GM12878 (cell line): ENCODE measurements around the gene OTOGL. TPM values are rescaled to one million over a fixed set of nuclear protein-coding genes. Genes with fewer than 3 reads are reported as not detected.

ENCODE experiments used
- ATAC-seq: fragments of 200-7000 bp; cut with Tn5 transposase; 3 replicates; pipeline ENCODE4 v1.9.1; 2020; ENCODE audit warnings: mild to moderate bottlenecking, moderate library complexity
- BruUV-seq: library from RNA; stranded (reverse); fragments of 400-500 nt; replicated peaks from 2 replicates; lab custom pipeline; 2021; lab: Mats Ljungman, UMichigan
- CTCF ChIA-PET: fragments of 300-600 bp; sonication (Branson Sonifier 250); formaldehyde crosslinking; extraction: SDS; loops from one replicate; lab custom pipeline; 2021; ENCODE audit warnings: inconsistent platforms; lab: Yijun Ruan, JAX
- POLR2A ChIA-PET: fragments of 350-600 bp; formaldehyde crosslinking; extraction: SDS; loops from one replicate; lab custom pipeline; 2021; ENCODE audit warnings: inconsistent platforms; lab: Charles Lee
- RAD21 ChIA-PET: fragments of 300-600 bp; sonication (Branson Sonifier 250); formaldehyde crosslinking; loops from one replicate; lab custom pipeline; 2023; ENCODE audit warnings: antibody characterized with exemption; ENCODE audit not compliant: unreplicated experiment; lab: Charles Lee
- SMC1A ChIA-PET: fragments of 300-600 bp; sonication (Branson Sonifier 250); formaldehyde crosslinking; loops from one replicate; lab custom pipeline; 2023; ENCODE audit not compliant: unreplicated experiment, uncharacterized antibody; lab: Charles Lee
- DNase-seq: peaks from one replicate; pipeline ENCODE4 v3.0.0-alpha.2; 2011; ENCODE audit warnings: low read depth, low spot score
- FAIRE-seq: peaks from 3 replicates; lab custom pipeline; 2011; peaks lifted over from hg19 to GRCh38; lab: Jason Lieb, UNC
- H2AFZ ChIP-seq: 2 replicates; pipeline ENCODE4 v1.6.0; 2011; ENCODE audit warnings: low read depth, low read length, control low read depth; ENCODE audit not compliant: control insufficient read depth
- H3K27ac ChIP-seq: 2 replicates; pipeline ENCODE4 v1.5.1; 2011; ENCODE audit warnings: control low read depth; ENCODE audit not compliant: control insufficient read depth, insufficient read depth
- H3K27me3 ChIP-seq, 2 experiments: replicated peaks in 1 of 2; 2 replicates each; pipeline versions ENCODE4 v1.6.0 to v1.6.1; 2011; ENCODE audit warnings: low read length in 1 of 2; ENCODE audit not compliant: control insufficient read depth in 2 of 2, insufficient read depth in 2 of 2
- H3K36me3 ChIP-seq, 2 experiments: 2 replicates each; pipeline ENCODE4 v1.5.1; 2011; ENCODE audit warnings: low read length in 1 of 2; ENCODE audit not compliant: control insufficient read depth in 2 of 2, insufficient read depth in 2 of 2
- H3K4me1 ChIP-seq: 2 replicates; pipeline ENCODE4 v1.6.1; 2011; ENCODE audit warnings: mild to moderate bottlenecking, low read length, moderate library complexity, mixed read lengths; ENCODE audit not compliant: control insufficient read depth, insufficient read depth
- H3K4me2 ChIP-seq: 2 replicates; pipeline ENCODE4 v1.6.0; 2011; ENCODE audit warnings: control low read depth; ENCODE audit not compliant: control insufficient read depth, insufficient read depth
- H3K4me3 ChIP-seq: fragments of 200-600 bp; sonication (generic); 2 replicates; pipeline ENCODE4 v1.5.1; 2016
- H3K79me2 ChIP-seq: 2 replicates; pipeline ENCODE4 v1.6.0; 2011; ENCODE audit warnings: low read length; ENCODE audit not compliant: control insufficient read depth, insufficient read depth
- H3K9ac ChIP-seq: 2 replicates; pipeline ENCODE4 v1.8.0; 2011; ENCODE audit warnings: low read length, control low read depth, mixed read lengths; ENCODE audit not compliant: control insufficient read depth, insufficient read depth
- H3K9me3 ChIP-seq: replicated peaks from 3 replicates; pipeline ENCODE4 v1.5.1; 2011; ENCODE audit warnings: mild to moderate bottlenecking, low read length; ENCODE audit not compliant: control insufficient read depth, insufficient read depth
- H4K20me1 ChIP-seq: 2 replicates; pipeline ENCODE4 v1.6.0; 2011; ENCODE audit not compliant: control insufficient read depth, insufficient read depth
- CHD1 ChIP-seq: IDR thresholded peaks from 2 replicates; pipeline ENCODE4 v1.6.1; 2012; ENCODE audit warnings: low read depth, low read length, improper control_type of control experiment
- CHD4 ChIP-seq: fragments of 200-600 bp; sonication (generic); IDR thresholded peaks from 2 replicates; pipeline ENCODE4 v1.6.1; 2016; ENCODE audit warnings: mild to moderate bottlenecking
- EZH2 ChIP-seq: IDR thresholded peaks from 2 replicates; pipeline ENCODE4 v1.6.1; 2012; ENCODE audit warnings: low read depth, mild to moderate bottlenecking, control low read depth, inconsistent platforms, low read length, borderline replicate concordance; ENCODE audit not compliant: control insufficient read depth
- FOXM1 ChIP-seq: IDR thresholded peaks from 2 replicates; pipeline ENCODE4 v1.6.1; 2012; ENCODE audit warnings: low read depth, mild to moderate bottlenecking, inconsistent platforms, low read length, moderate library complexity
- JUNB ChIP-seq: IDR thresholded peaks from 2 replicates; pipeline ENCODE4 v1.6.1; 2016; ENCODE audit warnings: antibody characterized with exemption, mild to moderate bottlenecking
- MTA3 ChIP-seq: IDR thresholded peaks from 2 replicates; pipeline ENCODE4 v1.6.1; 2012; ENCODE audit warnings: low read length, inconsistent platforms, borderline replicate concordance
- MXI1 ChIP-seq: fragments of 150-350 bp; IDR thresholded peaks from 2 replicates; pipeline ENCODE4 v1.6.1; 2011; ENCODE audit warnings: low read depth, mild to moderate bottlenecking, inconsistent platforms, low read length, improper control_type of control experiment
- MYB ChIP-seq: fragments of 150-350 bp; IDR thresholded peaks from 2 replicates; pipeline ENCODE4 v1.6.1; 2014; ENCODE audit warnings: mild to moderate bottlenecking, low read depth, low read length, borderline replicate concordance
- NFIC ChIP-seq: IDR thresholded peaks from 2 replicates; pipeline ENCODE4 v1.6.1; 2012; ENCODE audit warnings: low read depth, mild to moderate bottlenecking, inconsistent platforms, low read length, moderate library complexity
- POLR2A ChIP-seq: IDR thresholded peaks from 2 replicates; pipeline ENCODE4 v1.6.1; 2011; ENCODE audit warnings: low read depth, mild to moderate bottlenecking, low read length
- RUNX3 ChIP-seq: IDR thresholded peaks from 2 replicates; pipeline ENCODE4 v1.6.1; 2012; ENCODE audit warnings: low read length, inconsistent platforms
- SMC3 ChIP-seq: IDR thresholded peaks from 2 replicates; pipeline ENCODE4 v1.6.1; 2011; ENCODE audit warnings: low read length, improper control_type of control experiment, borderline replicate concordance
- SP1 ChIP-seq: IDR thresholded peaks from one replicate; pipeline ENCODE4 v1.6.1; 2011; ENCODE audit warnings: low read depth, low read length
- SPI1 ChIP-seq: IDR thresholded peaks from 2 replicates; pipeline ENCODE4 v1.6.1; 2011; ENCODE audit warnings: low read depth, mild to moderate bottlenecking, low read length, moderate library complexity, borderline replicate concordance; ENCODE audit not compliant: insufficient read depth
- SUPT20H ChIP-seq: IDR thresholded peaks from 2 replicates; pipeline ENCODE4 v1.6.1; 2011; ENCODE audit warnings: low read depth, mild to moderate bottlenecking, low read length, moderate library complexity, borderline replicate concordance; ENCODE audit not compliant: control insufficient read depth
- whole genome bisulfite sequencing: methylation state at CpG from one replicate; pipeline ENCODE4 v1.1.6; 2016; ENCODE audit warnings: low lambda C conversion rate; ENCODE audit not compliant: insufficient replicate concordance, insufficient coverage; ENCODE audit errors: missing lambda C conversion rate; 5-methylcytosine and 5-hydroxymethylcytosine counted together
- in situ Hi-C: fragments of 300-500 bp; cut with MboI; formaldehyde crosslinking; loops from 9 replicates; pipeline ENCODE4 v1.14.3; 2018; ENCODE audit warnings: mixed read lengths
- intact Hi-C: fragments of 100-400 bp; cut with micrococcal nuclease; formaldehyde crosslinking; loops from one replicate; pipeline ENCODE4 v1.14.2; 2022; ENCODE audit not compliant: unreplicated experiment
- polyA plus RNA-seq, 11 experiments: library from polyadenylated mRNA; depleted of rRNA in 4 of 11; unstranded in 6 of 11; stranded (reverse) in 5 of 11; fragments of >200 nt; fragmentation: Nextera tagmentation in 4 of 11; fragmentation: Illumina TruSeq in 1 of 11; extraction: Ambion mirVana in 4 of 11; extraction: Trizol in 1 of 11; gene quantifications; 1 replicate in 1 of 11; 2 replicates in 10 of 11; pipeline versions ENCODE4 v1.2.1 to v1.2.3, GENCODE V29; 2011 to 2016; ENCODE audit warnings: inconsistent platforms in 2 of 11, missing spikeins in 2 of 11, low read depth in 1 of 11
- total RNA-seq, 4 experiments: library from RNA; depleted of rRNA in 3 of 4; stranded (reverse); fragments of >200 nt in 3 of 4; fragmentation: Illumina TruSeq in 1 of 4; extraction: Trizol in 1 of 4; gene quantifications; 2 replicates each; pipeline versions ENCODE4 v1.2.1 to v1.2.3, GENCODE V29; 2013 to 2021
- TF ChIP-seq, protein P1 (sequence below): fragments of 450-650 bp; IDR thresholded peaks from 2 replicates; pipeline ENCODE4 v1.6.1; 2017; ENCODE audit warnings: mild to moderate bottlenecking, moderate library complexity

OTOGL gene
- total and polyA plus RNA-seq, 10 of the 15 experiments (the other 5 are each of a cell fraction or from before 2014, with no cell fraction given), result 0.04 to 3.7 (median 0.27) TPM

DNA sequence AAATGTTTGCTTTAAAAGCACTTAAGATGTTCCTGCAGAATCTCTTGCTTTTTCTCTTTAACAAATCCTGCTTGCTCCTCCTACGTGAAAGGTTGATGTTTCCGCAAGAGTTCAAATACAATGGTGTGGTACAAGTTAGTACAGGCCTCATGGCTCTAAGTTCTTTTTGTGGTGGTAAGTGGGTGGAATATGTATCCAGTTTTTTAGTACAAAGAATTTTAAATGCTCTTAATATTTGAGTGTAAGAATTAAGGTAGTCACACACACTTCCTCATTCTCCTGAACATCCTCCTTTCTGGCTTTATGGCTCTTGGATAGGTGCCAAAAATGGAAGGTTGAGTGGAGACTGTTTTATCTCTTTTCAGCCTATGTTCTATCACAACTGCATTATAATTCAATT lies 1.8 kb downstream of the OTOGL start (continued):
- no peak for TF ChIP-seq FOXM1
- TF ChIP-seq SPI1, result no peak

DNA sequence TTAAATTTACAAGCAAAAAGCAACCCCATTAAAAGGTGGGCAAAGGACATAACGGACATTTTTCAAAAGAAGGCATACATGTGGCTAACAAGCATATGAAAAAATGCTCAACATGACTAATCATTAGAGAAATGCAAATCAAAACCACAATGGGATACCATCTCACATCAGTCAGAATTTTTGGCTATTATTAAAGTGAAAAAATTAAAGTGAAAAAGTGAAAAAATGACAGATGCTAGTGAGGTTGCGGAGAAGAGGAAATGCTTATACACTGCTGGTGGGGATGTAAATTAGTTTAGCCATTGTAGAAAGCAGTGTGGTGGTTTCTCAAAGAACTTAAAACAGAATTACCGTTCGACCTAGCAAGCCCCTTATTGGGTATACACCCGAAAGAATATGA lies 7.9 kb downstream of the OTOGL start:
- ChIA-PET CTCF (no interaction called here), POLR2A (no interaction called here), RAD21 (no interaction called here), SMC1A (no interaction called here)
- H3K27me3 ChIP-seq, result no peaks in the 10 kb centered on the region; a peak in 1 of 4 replicates
- DNase-seq, result peak; percentile 26
- no peak overlapping the region for H3K27ac ChIP-seq
- no peaks in the 10 kb centered on the region for H4K20me1 ChIP-seq
- H3K9ac ChIP-seq, result no peak overlapping the region
- no peaks in the 10 kb centered on the region for H3K4me1 ChIP-seq
- no peak overlapping the region for H2AFZ ChIP-seq
- no peak for FAIRE-seq
- TF ChIP-seq MYB (no peak), MXI1 (no peak), RUNX3 (0 out of 2 replicates have a peak, but pooled peaks have one; percentile 8), JUNB (no peak)
- no peaks in the 10 kb centered on the region for H3K79me2 ChIP-seq
- no peaks in the 10 kb centered on the region for H3K9me3 ChIP-seq
- WGBS, result 24% methylated on average over 5 of the region's 5 CpGs
- in situ Hi-C loops (no loop called here), intact Hi-C loops (no loop called here)
- no TSS peak for BruUV-seq
- no peak overlapping the region for H3K4me2 ChIP-seq
- no peak overlapping the region for H3K4me3 ChIP-seq
- no peaks in the 10 kb centered on the region for H3K36me3 ChIP-seq
- peak; percentile 69 for ATAC-seq

DNA sequence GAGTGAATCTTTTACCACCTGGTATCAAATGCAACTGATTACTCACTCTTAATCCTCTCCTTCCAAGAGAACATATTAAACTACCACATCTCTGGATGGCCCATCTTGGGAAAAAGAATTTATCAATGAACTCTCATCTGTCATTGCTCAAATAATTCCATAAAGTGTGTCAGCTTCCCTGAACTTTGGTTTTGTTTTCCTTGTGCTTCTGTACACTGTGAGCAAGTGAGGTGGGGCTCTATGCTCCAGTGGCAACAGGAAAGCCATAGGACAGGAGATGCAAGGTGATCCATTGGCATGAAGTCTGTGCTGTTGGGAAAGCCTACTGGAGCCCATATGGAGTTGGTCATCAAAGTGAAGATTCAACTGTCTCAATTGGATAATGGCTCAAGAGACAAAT lies 17.4 kb downstream of the OTOGL start:
- in situ Hi-C loops, result no loop called here
- BruUV-seq, result no TSS peak
- Histone ChIP-seq H3K36me3 (no peaks in the 10 kb centered on the region), H3K27ac (no peak overlapping the region), H4K20me1 (no peaks in the 10 kb centered on the region), H3K4me3 (no peak overlapping the region), H3K27me3 (no peaks in the 10 kb centered on the region), H3K9ac (no peak overlapping the region), H3K9me3 (no peaks in the 10 kb centered on the region), H3K79me2 (no peaks in the 10 kb centered on the region), H2AFZ (no peak overlapping the region), H3K4me2 (no peak overlapping the region), H3K4me1 (no peaks in the 10 kb centered on the region)
- intact Hi-C loops, result no loop called here
- ATAC-seq (no peak), DNase-seq (no peak), FAIRE-seq (no peak)
- ChIA-PET RAD21 (no interaction called here), SMC1A (no interaction called here), POLR2A (interaction anchor here (0.6 kb wide), 1 partner anchor 731 kb away, joined by 3 read pairs; no protein-coding TSS in a partner anchor), CTCF (no interaction called here)
- TF ChIP-seq POLR2A (no peak), SMC3 (no peak), SP1 (no peak), NFIC (no peak), MTA3 (no peak), CHD4 (no peak), CHD1 (no peak), SUPT20H (no peak), EZH2 (no peak)
- TF ChIP-seq, protein P1, sequence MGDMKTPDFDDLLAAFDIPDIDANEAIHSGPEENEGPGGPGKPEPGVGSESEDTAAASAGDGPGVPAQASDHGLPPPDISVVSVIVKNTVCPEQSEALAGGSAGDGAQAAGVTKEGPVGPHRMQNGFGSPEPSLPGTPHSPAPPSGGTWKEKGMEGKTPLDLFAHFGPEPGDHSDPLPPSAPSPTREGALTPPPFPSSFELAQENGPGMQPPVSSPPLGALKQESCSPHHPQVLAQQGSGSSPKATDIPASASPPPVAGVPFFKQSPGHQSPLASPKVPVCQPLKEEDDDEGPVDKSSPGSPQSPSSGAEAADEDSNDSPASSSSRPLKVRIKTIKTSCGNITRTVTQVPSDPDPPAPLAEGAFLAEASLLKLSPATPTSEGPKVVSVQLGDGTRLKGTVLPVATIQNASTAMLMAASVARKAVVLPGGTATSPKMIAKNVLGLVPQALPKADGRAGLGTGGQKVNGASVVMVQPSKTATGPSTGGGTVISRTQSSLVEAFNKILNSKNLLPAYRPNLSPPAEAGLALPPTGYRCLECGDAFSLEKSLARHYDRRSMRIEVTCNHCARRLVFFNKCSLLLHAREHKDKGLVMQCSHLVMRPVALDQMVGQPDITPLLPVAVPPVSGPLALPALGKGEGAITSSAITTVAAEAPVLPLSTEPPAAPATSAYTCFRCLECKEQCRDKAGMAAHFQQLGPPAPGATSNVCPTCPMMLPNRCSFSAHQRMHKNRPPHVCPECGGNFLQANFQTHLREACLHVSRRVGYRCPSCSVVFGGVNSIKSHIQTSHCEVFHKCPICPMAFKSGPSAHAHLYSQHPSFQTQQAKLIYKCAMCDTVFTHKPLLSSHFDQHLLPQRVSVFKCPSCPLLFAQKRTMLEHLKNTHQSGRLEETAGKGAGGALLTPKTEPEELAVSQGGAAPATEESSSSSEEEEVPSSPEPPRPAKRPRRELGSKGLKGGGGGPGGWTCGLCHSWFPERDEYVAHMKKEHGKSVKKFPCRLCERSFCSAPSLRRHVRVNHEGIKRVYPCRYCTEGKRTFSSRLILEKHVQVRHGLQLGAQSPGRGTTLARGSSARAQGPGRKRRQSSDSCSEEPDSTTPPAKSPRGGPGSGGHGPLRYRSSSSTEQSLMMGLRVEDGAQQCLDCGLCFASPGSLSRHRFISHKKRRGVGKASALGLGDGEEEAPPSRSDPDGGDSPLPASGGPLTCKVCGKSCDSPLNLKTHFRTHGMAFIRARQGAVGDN, result no peak
